Uterine smooth muscle cell (primary cell): ENCODE measurements around the gene TMEM101. TPM values are rescaled to one million over a fixed set of nuclear protein-coding genes. Genes with fewer than 3 reads are reported as not detected.

ENCODE experiments used
- total RNA-seq: library from RNA; depleted of rRNA; stranded (reverse); fragments of >200 nt; gene quantifications from 2 replicates; pipeline ENCODE4 v1.2.3, GENCODE V29; 2014

Gene TMEM101
- total RNA-seq: 88.3 and 104 TPM in 2 replicates

GRCh38 chr17:44014437-44015172, at the start of gene TMEM101:
TMEM101 (minus strand) TSS chr17:44014963; CDS start chr17:44014952, 11 bp downstream.

GRCh38 chr17:44004077-44004760, 10.5 kb downstream of the TMEM101 start, which contains the start of gene NAGS:
NAGS (plus strand) TSS chr17:44004622; CDS start chr17:44004664, 42 bp downstream.

Other genes starting within 250 kb of the TMEM101 start
- 55.0 and 65.4 TPM in 2 replicates for gene DUSP3, start 236.0 kb downstream of the TMEM101 start, total RNA-seq
- under 0.01 TPM in 1 of 2 replicates, not detected in the other for gene CFAP97D1, start 234.5 kb downstream of the TMEM101 start, total RNA-seq
- 16.2 and 24.5 TPM in 2 replicates for gene MPP3, start 181.8 kb downstream of the TMEM101 start, total RNA-seq
- gene CD300LG, start 167.8 kb downstream of the TMEM101 start, total RNA-seq: not detected in 2 replicates
- 2.1 and 3.9 TPM in 2 replicates for gene MPP2, start 107.4 kb downstream of the TMEM101 start, total RNA-seq
- gene PPY, start 72.5 kb downstream of the TMEM101 start, total RNA-seq: not detected in 2 replicates
- not detected in 2 replicates for gene PYY, start 61.0 kb downstream of the TMEM101 start, total RNA-seq
- 2.9 and 6.4 TPM in 2 replicates for gene NAGS, start 10.3 kb downstream of the TMEM101 start, total RNA-seq
- 28.9 and 30.1 TPM in 2 replicates for gene LSM12, start 51.7 kb upstream of the TMEM101 start, total RNA-seq
- gene G6PC3, start 55.8 kb upstream of the TMEM101 start, total RNA-seq: 23.5 and 25.1 TPM in 2 replicates
- 66.2 and 79.5 TPM in 2 replicates for gene HDAC5, start 108.7 kb upstream of the TMEM101 start, total RNA-seq
- 1.00 and 5.1 TPM in 2 replicates for gene HROB, start 127.0 kb upstream of the TMEM101 start, total RNA-seq
- under 0.01 and 0.25 TPM in 2 replicates for gene ASB16, start 155.7 kb upstream of the TMEM101 start, total RNA-seq
- 24.5 and 28.1 TPM in 2 replicates for gene TMUB2, start 172.0 kb upstream of the TMEM101 start, total RNA-seq
- 40.2 and 46.3 TPM in 2 replicates for gene ATXN7L3, start 184.9 kb upstream of the TMEM101 start, total RNA-seq
- 42.6 and 43.5 TPM in 2 replicates for gene UBTF, start 204.7 kb upstream of the TMEM101 start, total RNA-seq